Keratinocyte (primary cell): ENCODE data around the gene LRRC7.

Experiments
- CTCF ChIP-seq, 3 experiments: IDR thresholded peaks in 1 of 3; conservative IDR thresholded peaks in 1 of 3; optimal IDR thresholded peaks in 1 of 3; 2 replicates in 2 of 3; 3 replicates in 1 of 3; pipeline versions ENCODE3 to v1.5.1; 2011; ENCODE audit warnings: low read length in 3 of 3, mild to moderate bottlenecking in 3 of 3, moderate library complexity in 2 of 3, control low read depth in 1 of 3, inconsistent platforms in 1 of 3; ENCODE audit not compliant: insufficient read depth in 2 of 3; ENCODE audit errors: extremely low read depth in 1 of 3
- EZH2 ChIP-seq: IDR thresholded peaks from one replicate; pipeline ENCODE4 v1.6.1; 2012; ENCODE audit warnings: inconsistent platforms, mild to moderate bottlenecking, low read length, moderate library complexity

GRCh38 chr1:69911301-69911801 is 343.6 kb downstream of the LRRC7 start:
- TF ChIP-seq EZH2: no peak
- TF ChIP-seq CTCF (optimal IDR thresholded peaks at IDR 0.05 in 1 of 3, IDR thresholded peaks at IDR 0.05 in 1 of 3, conservative IDR thresholded peaks at IDR 0.05 in 1 of 3; ENCODE audit: extremely low read depth in 1 of 3, insufficient read depth in 2 of 3, low read length in 3 of 3): no peak
